Activated CD4-positive, alpha-beta T cell treated with anti-CD3 and anti-CD28 coated beads, Interleukin-2, amount 10 ng/mL, durations not matched to agents 7 days and 5 days (primary cell): Measurements from ENCODE around the gene CDC42. TPM values are rescaled to one million over a fixed set of nuclear protein-coding genes. Genes with fewer than 3 reads are reported as not detected.
A peak's percentile ranks its signal among the peaks of the same experiment; 100 is the strongest.
"Not testable (repeated sequence)": the region's sequence is repeated elsewhere in the genome, so short reads cannot be mapped to it uniquely, and the experiment has no call there.

Experiments
- CTCF ChIA-PET: fragments of 350-600 bp; sonication (Branson Sonifier 250); formaldehyde crosslinking; loops from one replicate; lab custom pipeline; 2021; ENCODE audit warnings: antibody characterized with exemption; lab: Charles Lee
- POLR2A ChIA-PET: fragments of 350-600 bp; sonication (Branson Sonifier 250); formaldehyde crosslinking; loops from one replicate; lab custom pipeline; 2021; ENCODE audit warnings: antibody characterized with exemption; lab: Charles Lee
- DNase-seq: peaks from one replicate; pipeline ENCODE4 v3.0.0-alpha.2; 2020
- H3K27ac Mint-ChIP-seq: one replicate; pipeline ENCODE4 v1.8.0; 2021; ENCODE audit warnings: mild to moderate bottlenecking, moderate library complexity, mixed read lengths
- H3K27me3 Mint-ChIP-seq: one replicate; pipeline ENCODE4 v1.8.0; 2021; ENCODE audit warnings: mixed read lengths
- H3K36me3 Mint-ChIP-seq: one replicate; pipeline ENCODE4 v1.8.0; 2021; ENCODE audit warnings: low read depth, mixed read lengths
- H3K4me1 Mint-ChIP-seq: one replicate; pipeline ENCODE4 v1.8.0; 2021; ENCODE audit warnings: mixed read lengths
- H3K4me3 Mint-ChIP-seq: one replicate; pipeline ENCODE4 v1.8.0; 2021; ENCODE audit warnings: mild to moderate bottlenecking, moderate library complexity, mixed read lengths
- H3K9me3 Mint-ChIP-seq: one replicate; pipeline ENCODE4 v1.8.0; 2021; ENCODE audit warnings: mixed read lengths
- total RNA-seq, 2 experiments: library from RNA; stranded (reverse); gene quantifications; one replicate each; pipeline ENCODE4 v1.2.3, GENCODE V29; 2021

Gene CDC42
- total RNA-seq, 2 experiments from 2014 or later: 378 to 413 TPM

DNA sequence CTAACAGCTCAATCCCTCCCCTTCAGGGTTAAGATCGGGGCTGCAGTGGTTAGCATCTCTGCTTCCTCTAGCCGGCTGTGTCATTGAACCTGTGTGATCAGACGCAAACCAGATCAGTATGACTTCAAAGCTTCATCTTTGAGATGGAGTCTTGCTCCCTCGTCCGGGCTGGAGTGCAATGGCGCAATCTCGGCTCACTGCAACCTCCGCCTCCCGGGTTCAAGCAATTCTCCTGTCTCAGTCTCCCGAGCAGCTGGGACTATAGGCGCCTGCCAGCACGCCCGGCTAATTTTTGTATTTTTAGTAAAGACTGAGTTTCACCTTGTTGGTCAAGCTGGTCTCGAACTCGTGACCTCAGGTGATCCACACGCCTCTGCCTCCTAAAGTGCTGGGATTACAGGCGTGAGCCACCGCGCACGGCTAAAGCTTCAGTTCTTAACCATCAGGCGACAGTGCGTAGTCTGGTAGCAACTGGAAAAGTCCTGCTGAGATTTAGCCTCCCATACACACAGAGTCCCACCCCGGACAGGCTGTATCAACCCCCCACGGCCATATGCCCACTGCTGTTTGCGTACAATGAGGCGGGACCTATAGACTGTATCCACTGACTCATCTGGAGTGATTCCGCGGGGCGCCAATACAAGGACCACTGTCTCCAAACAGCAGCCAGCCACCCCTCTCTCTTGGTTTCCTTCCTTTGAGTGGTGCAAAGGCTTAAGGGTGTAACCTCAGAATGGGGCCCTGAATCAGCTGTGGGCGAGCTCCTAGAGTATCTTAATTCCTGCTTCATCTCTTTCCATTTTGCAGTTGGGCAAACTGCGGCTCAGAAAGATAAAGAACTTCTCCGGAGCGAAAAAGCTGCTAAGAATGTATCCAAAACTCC is 27.8 kb upstream of the CDC42 start:
- ChIA-PET POLR2A (interaction anchor here (0.6 to 2.6 kb wide), 9 partner anchors 15 to 731 kb away, joined by 3 to 27 read pairs (median 3); partner anchors contain the start of gene CDC42), CTCF (interaction anchor here (0.6 to 8.6 kb wide), 13 partner anchors 8 to 1289 kb away, joined by 3 to 105 read pairs (median 3); no protein-coding TSS in a partner anchor)
- Mint-ChIP-seq H3K27me3 (no peaks in the 10 kb centered on the region), H3K9me3 (no peaks in the 10 kb centered on the region), H3K27ac (peak overlapping the region; percentile 100), H3K36me3 (peaks cover 4% of the 10 kb centered on the region), H3K4me3 (peak overlapping the region; percentile 93), H3K4me1 (peaks cover 59% of the 10 kb centered on the region)
- peak; percentile 84 for DNase-seq

DNA sequence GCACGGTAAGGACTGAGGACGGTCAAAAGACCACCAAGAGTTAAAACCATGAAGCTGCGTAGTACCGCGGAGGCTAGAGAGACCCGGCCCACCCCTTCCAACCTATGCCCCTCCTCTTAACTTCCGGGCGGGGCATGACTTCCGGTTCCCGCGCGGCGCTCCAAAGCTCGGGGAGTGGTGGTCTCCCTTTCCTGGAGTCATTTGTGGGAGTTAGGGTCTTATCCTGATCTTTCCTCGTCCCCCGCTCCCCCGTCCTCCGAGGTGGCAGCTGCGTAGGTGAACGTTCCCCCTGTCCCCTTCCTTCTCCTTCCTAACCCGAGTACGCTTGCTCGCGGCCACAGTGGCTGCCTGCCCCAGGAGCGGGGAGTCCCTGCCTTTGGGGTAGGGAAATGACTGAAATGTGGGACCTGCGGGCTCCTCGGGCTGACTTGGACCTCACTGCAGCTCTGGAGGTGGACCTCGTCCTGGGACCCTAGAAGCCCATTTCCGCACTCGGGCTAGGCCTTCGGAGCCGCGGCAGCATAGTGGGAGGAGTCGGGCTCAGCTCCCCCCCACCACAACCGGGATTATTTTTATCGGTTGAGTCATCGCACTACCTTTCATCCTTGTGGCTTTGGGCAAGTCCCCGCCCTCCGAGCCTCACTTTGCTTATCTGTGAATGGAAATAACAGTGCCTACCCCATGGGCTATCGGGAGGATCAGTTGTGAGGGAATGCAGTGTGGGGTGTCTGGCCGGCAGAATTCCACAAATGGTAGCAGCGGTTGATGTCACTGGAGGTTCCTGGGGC is 26.9 kb upstream of the CDC42 start:
- H3K4me3 Mint-ChIP-seq: peak overlapping the region; percentile 93

DNA sequence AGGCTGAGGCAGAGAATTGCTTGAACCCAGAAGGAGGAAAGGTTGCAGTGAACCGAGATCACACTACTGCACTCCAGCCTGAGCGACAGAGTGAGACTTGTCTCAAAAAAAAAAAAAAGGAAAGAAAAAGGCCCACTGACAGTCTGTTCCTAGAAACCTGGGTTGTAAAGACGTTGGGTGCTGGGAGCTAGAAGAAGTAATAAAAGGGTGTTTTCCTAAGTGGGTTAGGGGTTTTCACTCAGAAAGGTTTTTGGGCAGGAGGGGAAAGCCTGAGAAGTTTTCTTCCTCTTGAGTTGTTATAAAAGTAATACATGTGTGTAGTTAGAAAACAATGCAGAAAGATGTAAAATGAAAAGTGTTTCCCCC is 25.6 kb upstream of the CDC42 start:
- Mint-ChIP-seq H3K9me3 (no peaks in the 10 kb centered on the region), H3K36me3 (peaks cover 4% of the 10 kb centered on the region), H3K4me3 (peak overlapping the region; percentile 93), H3K27ac (peak overlapping the region; percentile 100), H3K27me3 (no peaks in the 10 kb centered on the region), H3K4me1 (peaks cover 74% of the 10 kb centered on the region)
- ChIA-PET CTCF (interaction anchor here (0.6 to 8.6 kb wide), 3 partner anchors 8 to 91 kb away, joined by 3 to 105 read pairs (median 3); no protein-coding TSS in a partner anchor), POLR2A (no interaction called here)
- DNase-seq: no peak

More for the DNA sequence above, 26.9 kb upstream of the CDC42 start:
- DNase-seq: peak; percentile 96
- Mint-ChIP-seq H3K27me3 (no peaks in the 10 kb centered on the region), H3K27ac (peak overlapping the region; percentile 100), H3K4me1 (peaks cover 67% of the 10 kb centered on the region), H3K9me3 (no peaks in the 10 kb centered on the region), H3K36me3 (peaks cover 4% of the 10 kb centered on the region)
- CTCF ChIA-PET: interaction anchor here (0.6 to 8.6 kb wide), 9 partner anchors 8 to 1290 kb away, joined by 3 to 105 read pairs (median 3); no protein-coding TSS in a partner anchor
- POLR2A ChIA-PET: interaction anchor here (0.9 to 2.6 kb wide), 6 partner anchors 14 to 50 kb away, joined by 3 to 27 read pairs (median 4); partner anchors contain the start of gene CDC42

DNA sequence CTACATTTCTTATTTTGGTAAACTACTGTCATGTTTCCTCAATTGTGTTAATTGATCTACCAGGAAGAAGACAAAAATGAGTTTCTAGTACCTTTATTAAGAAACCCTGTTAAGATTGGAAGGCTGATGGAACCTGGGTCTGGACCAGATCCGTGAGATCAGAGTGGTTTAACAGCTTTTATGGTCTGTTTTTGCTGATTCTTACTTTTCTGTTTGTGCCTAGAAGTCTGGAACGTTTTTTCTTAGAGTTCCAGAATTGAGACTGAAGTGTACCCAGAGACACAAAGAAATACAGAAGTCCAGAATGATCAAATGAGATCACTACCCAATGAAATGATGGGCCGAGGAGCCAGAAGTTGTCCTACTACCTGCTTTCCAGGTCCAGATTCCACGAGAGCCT is 22.5 kb upstream of the CDC42 start:
- H3K27ac Mint-ChIP-seq: no peak overlapping the region
- POLR2A ChIA-PET: interaction anchor here (1.7 kb wide), 1 partner anchor 10 kb away, joined by 5 read pairs; no protein-coding TSS in a partner anchor
- peaks cover 4% of the 10 kb centered on the region for H3K36me3 Mint-ChIP-seq
- H3K27me3 Mint-ChIP-seq: no peaks in the 10 kb centered on the region
- CTCF ChIA-PET: interaction anchor here (0.8 kb wide), 1 partner anchor 123 kb away, joined by 3 read pairs; no protein-coding TSS in a partner anchor
- peaks cover 62% of the 10 kb centered on the region for H3K4me1 Mint-ChIP-seq
- DNase-seq: no peak
- H3K9me3 Mint-ChIP-seq: no peaks in the 10 kb centered on the region
- no peak overlapping the region for H3K4me3 Mint-ChIP-seq

DNA sequence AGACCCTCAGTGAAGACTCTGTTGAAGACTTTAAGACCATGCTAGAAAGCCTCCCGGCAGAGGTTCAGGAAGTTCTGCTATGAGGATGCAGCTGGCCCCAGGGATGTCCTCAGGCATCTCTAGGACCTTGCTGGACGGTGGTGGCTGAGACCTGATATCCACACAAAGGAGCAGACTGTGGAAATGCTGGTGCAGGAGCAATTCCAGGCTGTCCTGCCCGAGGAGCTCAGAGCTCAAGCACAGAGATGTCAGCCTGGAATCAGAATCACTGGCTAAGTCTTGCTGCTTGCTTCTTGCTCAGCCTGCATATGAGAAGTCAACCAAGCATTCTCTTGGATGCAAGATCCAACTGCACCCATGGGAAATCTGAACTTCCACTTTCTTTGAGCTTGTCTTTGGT is 22.0 kb upstream of the CDC42 start:
- CTCF ChIA-PET: interaction anchor here (0.8 to 1.6 kb wide), 3 partner anchors 9 to 122 kb away, joined by 3 to 8 read pairs (median 3); no protein-coding TSS in a partner anchor
- no peak overlapping the region for H3K4me3 Mint-ChIP-seq
- H3K36me3 Mint-ChIP-seq: peaks cover 4% of the 10 kb centered on the region
- no peaks in the 10 kb centered on the region for H3K27me3 Mint-ChIP-seq
- H3K27ac Mint-ChIP-seq: no peak overlapping the region
- DNase-seq: no peak
- H3K9me3 Mint-ChIP-seq: no peaks in the 10 kb centered on the region
- H3K4me1 Mint-ChIP-seq: peaks cover 65% of the 10 kb centered on the region
- POLR2A ChIA-PET: interaction anchor here (1.5 kb wide), 1 partner anchor 10 kb away, joined by 5 read pairs; no protein-coding TSS in a partner anchor

DNA sequence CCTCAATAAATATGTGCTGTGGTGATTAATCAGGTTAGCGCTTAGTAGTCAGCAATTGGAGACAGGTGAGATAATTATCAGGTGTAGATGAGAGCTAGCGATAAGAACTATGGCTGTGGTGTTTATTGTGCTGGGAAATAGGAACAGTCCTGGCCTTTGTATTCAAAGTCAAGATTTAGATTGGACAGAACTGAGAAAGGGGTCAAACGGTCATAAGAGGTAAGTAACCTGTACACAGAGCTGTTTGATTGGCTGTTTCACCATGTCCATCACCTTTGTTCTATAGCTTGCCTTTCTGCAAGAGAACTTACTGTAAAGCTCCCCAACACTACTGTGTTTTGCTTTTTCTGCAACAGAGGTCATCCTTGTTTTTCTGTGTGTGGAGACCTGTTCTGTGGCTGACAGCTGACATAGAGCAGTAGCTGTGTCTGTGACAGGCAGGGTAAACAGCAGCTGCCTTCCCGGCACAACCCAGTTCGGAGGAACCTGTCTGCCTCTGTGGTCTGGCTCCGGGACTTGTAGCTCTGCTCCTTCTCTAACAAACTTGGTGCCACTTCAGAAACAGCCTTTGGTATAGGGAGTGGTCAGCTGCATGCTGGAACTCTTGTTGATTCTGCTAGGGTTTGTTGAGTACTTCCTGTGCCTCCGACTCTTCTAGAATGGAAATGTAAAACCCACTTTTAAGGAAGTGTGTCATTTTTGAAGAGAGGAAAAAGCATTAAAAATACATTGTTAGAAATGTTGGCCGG is 21.1 kb upstream of the CDC42 start:
- ChIA-PET CTCF (interaction anchor here (0.6 to 1.6 kb wide), 4 partner anchors 8 to 1515 kb away, joined by 3 to 8 read pairs (median 4); no protein-coding TSS in a partner anchor), POLR2A (interaction anchor here (1.0 to 1.5 kb wide), 2 partner anchors 9 to 22 kb away, joined by 4 to 5 read pairs; partner anchors contain the start of gene CDC42)
- Mint-ChIP-seq H3K4me1 (peaks cover 59% of the 10 kb centered on the region), H3K4me3 (peak overlapping the region; percentile 39), H3K27me3 (no peaks in the 10 kb centered on the region), H3K9me3 (no peaks in the 10 kb centered on the region), H3K27ac (peak overlapping the region; percentile 95), H3K36me3 (peaks cover 2% of the 10 kb centered on the region)
- peak; percentile 63 for DNase-seq

DNA sequence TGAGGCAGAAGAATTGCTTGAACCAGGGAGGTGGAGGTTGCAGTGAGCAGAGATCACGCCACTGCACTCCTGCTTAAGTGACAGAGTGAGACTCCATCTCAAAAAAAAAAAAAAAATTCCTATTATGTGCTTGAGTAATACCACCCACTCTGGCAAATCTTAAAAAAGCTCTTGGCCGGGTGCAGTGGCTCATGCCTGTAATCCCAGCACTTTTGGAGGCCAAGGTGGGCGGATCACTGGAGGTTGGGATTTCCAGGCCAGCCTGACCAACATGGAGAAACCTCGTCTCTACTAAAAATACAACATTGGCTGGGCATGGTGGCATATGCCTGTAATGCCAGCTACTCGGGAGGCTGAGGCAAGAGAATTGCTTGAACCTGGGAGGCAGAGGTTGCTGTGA is 17.7 kb upstream of the CDC42 start:
- DNase-seq, H3K27me3 Mint-ChIP-seq, H3K27ac Mint-ChIP-seq, H3K36me3 Mint-ChIP-seq, POLR2A ChIA-PET, H3K9me3 Mint-ChIP-seq, H3K4me3 Mint-ChIP-seq: not testable (repeated sequence)
- H3K4me1 Mint-ChIP-seq: peaks cover 55% of the 10 kb centered on the region
- CTCF ChIA-PET: interaction anchor here (0.6 to 8.0 kb wide), 5 partner anchors 9 to 701 kb away, joined by 3 to 105 read pairs (median 3); no protein-coding TSS in a partner anchor

DNA sequence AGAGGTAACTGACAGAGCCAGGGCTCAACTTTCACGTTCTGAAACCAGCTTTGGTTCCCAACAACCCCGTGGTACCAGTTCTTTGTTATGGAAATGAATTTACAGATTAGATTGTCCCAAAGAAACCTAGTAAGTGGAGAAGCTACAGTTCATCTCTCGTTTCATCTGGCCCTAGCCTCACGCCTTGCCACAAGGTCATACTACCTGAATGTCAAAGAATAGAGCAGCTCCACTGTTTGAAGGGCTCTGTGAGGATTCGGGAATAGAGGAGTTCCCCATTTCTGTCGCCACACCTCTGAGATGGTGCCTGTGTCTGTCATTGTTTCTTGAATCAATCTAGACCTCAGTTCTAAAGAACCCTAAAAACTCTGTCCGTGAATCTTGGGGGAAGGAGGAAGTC is 15.0 kb upstream of the CDC42 start:
- Mint-ChIP-seq H3K9me3 (peaks cover 2% of the 10 kb centered on the region), H3K36me3 (peaks cover 12% of the 10 kb centered on the region), H3K4me1 (peaks cover 51% of the 10 kb centered on the region), H3K27me3 (no peaks in the 10 kb centered on the region), H3K27ac (peak overlapping the region; percentile 93), H3K4me3 (no peak overlapping the region)
- DNase-seq: no peak
- ChIA-PET CTCF (interaction anchor here (1.1 to 8.0 kb wide), 3 partner anchors 10 to 14 kb away, joined by 5 to 105 read pairs (median 5); partner anchors contain the start of gene CDC42), POLR2A (interaction anchor here (0.5 kb wide), 1 partner anchor 12 kb away, joined by 3 read pairs; no protein-coding TSS in a partner anchor)

DNA sequence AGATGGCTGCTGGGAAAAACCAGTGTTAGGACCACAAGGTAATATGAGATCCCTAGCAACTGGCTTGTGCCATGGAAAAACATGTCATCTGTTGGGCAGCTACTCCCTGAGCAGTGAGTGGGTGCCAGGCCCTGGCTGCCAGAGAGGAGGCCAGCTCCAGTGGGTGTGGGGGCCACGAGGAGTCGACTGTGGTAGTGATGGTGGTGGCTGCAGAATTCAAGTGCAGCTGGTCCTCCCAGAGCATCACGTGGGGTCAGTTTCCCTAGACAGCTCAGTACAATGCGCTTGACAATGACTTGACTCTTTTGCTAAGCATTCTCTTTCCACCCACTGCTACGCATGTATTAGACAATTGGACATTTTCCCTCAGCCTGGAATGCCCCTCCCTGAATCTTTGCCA is 14.5 kb upstream of the CDC42 start:
- no peak for DNase-seq
- H3K4me3 Mint-ChIP-seq: no peak overlapping the region
- CTCF ChIA-PET: interaction anchor here (1.1 to 8.0 kb wide), 5 partner anchors 7 to 14 kb away, joined by 5 to 105 read pairs (median 8); partner anchors contain the start of gene CDC42
- H3K4me1 Mint-ChIP-seq: peaks cover 52% of the 10 kb centered on the region
- peaks cover 2% of the 10 kb centered on the region for H3K9me3 Mint-ChIP-seq
- POLR2A ChIA-PET: no interaction called here
- H3K27me3 Mint-ChIP-seq: no peaks in the 10 kb centered on the region
- H3K36me3 Mint-ChIP-seq: peaks cover 12% of the 10 kb centered on the region
- peak overlapping the region; percentile 93 for H3K27ac Mint-ChIP-seq

DNA sequence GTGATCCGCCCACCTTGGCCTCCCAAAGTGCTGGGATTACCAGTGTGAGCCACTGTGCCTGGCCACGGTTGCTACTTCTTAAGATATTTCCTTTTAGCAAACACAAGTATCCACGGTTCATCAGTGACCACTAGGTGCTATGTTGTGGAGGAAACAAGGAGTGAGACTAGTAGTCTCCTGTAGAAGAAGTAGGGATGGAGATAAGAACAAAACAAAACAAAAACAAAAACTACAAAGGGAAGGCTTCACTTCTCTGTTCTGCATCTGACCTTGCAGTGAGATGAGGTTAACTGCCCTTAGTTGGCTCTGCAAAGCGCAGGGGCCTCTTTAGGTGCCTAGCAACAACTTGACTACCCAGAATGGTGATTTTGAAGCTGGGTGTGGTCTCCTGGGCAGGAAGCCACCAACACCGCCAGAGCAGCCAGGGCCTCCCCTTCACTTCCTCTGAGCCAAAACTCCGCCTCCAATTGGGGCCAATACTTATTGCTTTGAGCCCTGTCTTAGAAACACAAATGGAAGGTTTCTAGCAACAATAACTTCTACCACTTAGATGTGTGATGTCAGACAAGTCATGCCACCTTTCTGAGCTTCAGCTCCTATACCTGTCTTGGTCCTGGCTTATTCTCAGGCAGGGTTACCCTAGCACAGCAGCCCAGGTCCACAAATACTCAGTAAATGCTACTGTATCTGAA is 12.8 kb upstream of the CDC42 start:
- Mint-ChIP-seq H3K36me3 (peaks cover 15% of the 10 kb centered on the region), H3K4me3 (peak overlapping the region; percentile 75), H3K4me1 (peaks cover 58% of the 10 kb centered on the region), H3K27ac (peak overlapping the region; percentile 96), H3K9me3 (peaks cover 2% of the 10 kb centered on the region), H3K27me3 (no peaks in the 10 kb centered on the region)
- peak; percentile 97 for DNase-seq
- CTCF ChIA-PET: interaction anchor here (0.9 to 8.0 kb wide), 6 partner anchors 9 to 103 kb away, joined by 3 to 105 read pairs (median 7); partner anchors contain the start of genes CDC42 and WNT4
- POLR2A ChIA-PET: interaction anchor here (0.9 to 2.3 kb wide), 5 partner anchors 8 to 15 kb away, joined by 4 to 27 read pairs (median 5); partner anchors contain the start of gene CDC42

DNA sequence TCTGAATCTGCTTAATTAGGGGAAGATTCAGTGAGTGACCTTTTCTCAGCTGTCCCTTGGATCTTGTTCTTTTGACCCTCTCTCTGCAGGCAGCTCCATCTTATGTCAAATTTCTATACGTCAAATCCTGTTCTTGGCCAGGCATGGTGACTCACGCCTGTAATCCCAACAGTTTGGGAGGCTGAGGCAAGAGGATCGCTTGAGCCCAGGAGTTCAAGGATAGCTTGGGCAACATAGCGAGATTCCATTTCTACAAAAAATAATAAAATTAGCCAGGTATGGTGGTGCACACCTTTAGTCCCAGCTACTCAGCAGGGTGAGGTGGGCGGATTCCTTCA is 12.3 kb upstream of the CDC42 start:
- H3K4me1 Mint-ChIP-seq: peaks cover 62% of the 10 kb centered on the region
- peak overlapping the region; percentile 75 for H3K4me3 Mint-ChIP-seq
- peaks cover 16% of the 10 kb centered on the region for H3K36me3 Mint-ChIP-seq
- DNase-seq: no peak
- peaks cover 4% of the 10 kb centered on the region for H3K9me3 Mint-ChIP-seq
- ChIA-PET CTCF (interaction anchor here (0.9 to 8.0 kb wide), 5 partner anchors 9 to 65 kb away, joined by 3 to 105 read pairs (median 8); partner anchors contain the start of gene CDC42), POLR2A (interaction anchor here (0.9 to 2.3 kb wide), 5 partner anchors 9 to 15 kb away, joined by 4 to 27 read pairs (median 5); partner anchors contain the start of gene CDC42)
- peak overlapping the region; percentile 96 for H3K27ac Mint-ChIP-seq
- no peaks in the 10 kb centered on the region for H3K27me3 Mint-ChIP-seq
